Prostate gland (tissue), 2 donors: ENCODE measurements around the gene IRAG1.

ENCODE experiments used
- CTCF ChIP-seq, 4 experiments: fragments of 200-600 bp in 2 of 4; fragments of 450-650 bp in 2 of 4; sonication (generic) in 2 of 4; IDR thresholded peaks; 1 replicate in 3 of 4; 2 replicates in 1 of 4; pipeline ENCODE4 v1.5.1; 2016 to 2019; ENCODE audit warnings: antibody characterized with exemption in 4 of 4, mild to moderate bottlenecking in 2 of 4, moderate library complexity in 2 of 4
- POLR2A ChIP-seq: fragments of 450-650 bp; IDR thresholded peaks from one replicate; pipeline ENCODE4 v1.6.1; 2016; ENCODE audit warnings: antibody characterized with exemption, mild to moderate bottlenecking
- POLR2AphosphoS5 ChIP-seq: sonication (generic); formaldehyde crosslinking; IDR thresholded peaks from one replicate; pipeline ENCODE4 v1.6.1; 2017; ENCODE audit warnings: antibody characterized with exemption

GRCh38 chr11:10655227-10655626 lies 38.3 kb downstream of the IRAG1 start:
- TF ChIP-seq CTCF (IDR thresholded peaks at IDR 0.05) (no peak), POLR2A (no peak), POLR2AphosphoS5 (no peak)
